ENCODE data around the gene CFAP65. TPM values are rescaled to one million over a fixed set of nuclear protein-coding genes. Genes with fewer than 3 reads are reported as not detected.

Gene CFAP65
- total RNA-seq, 1 donor from 2014 or later: not detected

DNA sequence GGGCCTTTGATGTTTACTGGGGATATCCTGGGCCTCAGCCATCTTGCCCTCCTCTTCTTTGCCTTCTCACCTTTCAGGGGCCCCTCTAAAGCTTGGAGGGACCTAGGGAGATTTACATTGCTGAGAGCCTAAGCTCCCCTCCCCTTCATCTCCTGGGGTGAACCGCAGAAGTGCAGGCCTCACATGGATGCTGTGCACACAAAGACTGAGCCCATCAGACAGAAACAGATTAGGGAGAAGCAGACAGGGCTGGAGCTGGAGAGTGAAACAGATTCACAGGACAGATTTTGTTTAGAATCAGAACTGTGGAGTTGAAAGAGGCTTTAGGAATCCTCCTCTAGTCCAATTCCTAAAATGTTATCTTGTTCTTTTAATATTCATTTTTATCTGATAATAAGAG is 85.3 kb downstream of the CFAP65 start:
- no peak overlapping the region for H3K4me3 ChIP-seq
- peaks cover 100% of the 10 kb centered on the region for H3K27me3 ChIP-seq (ENCODE audit: low read depth)
- H3K4me1 ChIP-seq: peaks cover 17% of the 10 kb centered on the region
- intact Hi-C loops (cut with micrococcal nuclease): no loop called here
- no peaks in the 10 kb centered on the region for H3K36me3 ChIP-seq
- H3K9me3 ChIP-seq (replicated peaks): no peaks in the 10 kb centered on the region
- no peak for DNase-seq
- TF ChIP-seq, protein P1, sequence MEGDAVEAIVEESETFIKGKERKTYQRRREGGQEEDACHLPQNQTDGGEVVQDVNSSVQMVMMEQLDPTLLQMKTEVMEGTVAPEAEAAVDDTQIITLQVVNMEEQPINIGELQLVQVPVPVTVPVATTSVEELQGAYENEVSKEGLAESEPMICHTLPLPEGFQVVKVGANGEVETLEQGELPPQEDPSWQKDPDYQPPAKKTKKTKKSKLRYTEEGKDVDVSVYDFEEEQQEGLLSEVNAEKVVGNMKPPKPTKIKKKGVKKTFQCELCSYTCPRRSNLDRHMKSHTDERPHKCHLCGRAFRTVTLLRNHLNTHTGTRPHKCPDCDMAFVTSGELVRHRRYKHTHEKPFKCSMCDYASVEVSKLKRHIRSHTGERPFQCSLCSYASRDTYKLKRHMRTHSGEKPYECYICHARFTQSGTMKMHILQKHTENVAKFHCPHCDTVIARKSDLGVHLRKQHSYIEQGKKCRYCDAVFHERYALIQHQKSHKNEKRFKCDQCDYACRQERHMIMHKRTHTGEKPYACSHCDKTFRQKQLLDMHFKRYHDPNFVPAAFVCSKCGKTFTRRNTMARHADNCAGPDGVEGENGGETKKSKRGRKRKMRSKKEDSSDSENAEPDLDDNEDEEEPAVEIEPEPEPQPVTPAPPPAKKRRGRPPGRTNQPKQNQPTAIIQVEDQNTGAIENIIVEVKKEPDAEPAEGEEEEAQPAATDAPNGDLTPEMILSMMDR (IDR thresholded peaks at IDR 0.05; ENCODE audit: borderline replicate concordance): no peak
- no peak overlapping the region for H3K27ac ChIP-seq (replicated peaks)

DNA sequence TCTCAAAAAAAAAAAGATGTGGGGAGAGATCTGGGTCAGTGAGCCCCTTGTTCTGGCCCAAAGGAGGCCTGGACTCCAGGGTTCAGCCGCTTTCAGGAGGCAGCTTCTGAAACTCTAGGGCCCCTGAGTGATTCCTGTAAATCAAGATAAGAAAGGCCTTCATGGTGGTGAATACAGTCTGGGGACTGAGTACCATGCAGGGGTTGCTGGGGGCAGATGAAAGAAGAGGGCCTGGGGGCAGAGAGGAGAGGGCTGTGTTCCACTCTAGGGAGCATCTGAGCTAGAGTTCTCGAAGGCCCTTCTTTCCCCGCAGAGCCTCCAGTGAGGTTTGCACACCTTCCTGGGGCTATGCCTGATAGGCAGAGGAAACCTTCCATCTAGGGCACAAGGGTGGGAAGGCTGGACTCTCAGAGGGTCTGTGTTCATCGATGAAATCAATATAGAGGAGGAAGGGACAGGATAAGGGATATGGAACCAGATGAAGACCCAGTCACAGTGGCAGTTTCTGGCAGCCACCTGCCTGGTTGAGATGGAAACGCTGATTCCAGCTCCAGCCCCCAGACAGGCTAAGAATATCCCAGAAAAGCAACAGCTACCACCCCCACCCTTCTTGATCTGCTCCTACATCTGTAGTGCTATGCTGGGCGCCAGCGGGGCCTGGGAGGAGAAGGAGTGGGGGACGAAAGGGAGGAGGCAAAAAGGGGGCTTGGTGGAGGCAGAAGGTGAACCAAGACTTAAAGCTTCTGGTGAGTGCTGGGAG is 86.6 kb downstream of the CFAP65 start:
- Histone ChIP-seq H3K4me3 (no peak overlapping the region), H3K27ac (replicated peaks) (no peak overlapping the region), H3K4me1 (peaks cover 7% of the 10 kb centered on the region), H3K36me3 (no peaks in the 10 kb centered on the region), H3K9me3 (replicated peaks) (no peaks in the 10 kb centered on the region), H3K27me3 (ENCODE audit: low read depth) (peaks cover 100% of the 10 kb centered on the region)
- intact Hi-C loops (cut with micrococcal nuclease): no loop called here
- no peak for DNase-seq
- TF ChIP-seq, protein P1 (IDR thresholded peaks at IDR 0.05; ENCODE audit: borderline replicate concordance): no peak

DNA sequence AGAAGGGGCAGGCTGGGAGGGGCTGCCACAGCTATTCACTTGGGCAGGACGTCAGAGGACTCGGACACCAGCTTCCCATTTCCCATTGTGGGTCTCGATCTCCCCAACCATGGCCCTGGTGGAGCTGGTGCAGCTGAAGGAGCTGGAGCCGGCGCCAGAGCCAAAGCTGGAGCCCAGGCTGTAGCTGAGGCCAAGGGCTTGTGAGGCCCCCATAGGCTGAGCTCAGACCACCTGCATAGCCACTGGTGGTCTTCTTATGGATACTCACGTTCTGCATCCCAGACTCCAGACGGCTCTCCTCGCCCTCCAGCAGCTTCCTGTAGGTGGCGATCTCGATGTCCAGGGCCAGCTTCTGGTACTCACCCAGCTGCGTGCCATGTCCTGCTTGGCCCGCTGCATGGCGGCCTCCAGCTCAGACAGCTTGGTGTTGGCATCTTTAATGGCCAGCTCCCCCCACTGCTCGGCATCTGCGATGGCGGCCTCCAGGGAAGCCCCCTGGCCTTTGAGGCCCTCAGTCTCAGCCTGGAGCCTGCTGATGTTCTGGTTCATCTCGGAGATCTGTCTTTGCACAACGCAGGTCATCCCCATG is 87.9 kb downstream of the CFAP65 start:
- H3K4me3 ChIP-seq: no peak overlapping the region
- no peaks in the 10 kb centered on the region for H3K4me1 ChIP-seq
- H3K36me3 ChIP-seq: no peaks in the 10 kb centered on the region
- intact Hi-C loops (cut with micrococcal nuclease): no loop called here
- TF ChIP-seq, protein P1 (IDR thresholded peaks at IDR 0.05; ENCODE audit: borderline replicate concordance): no peak
- H3K9me3 ChIP-seq (replicated peaks): no peaks in the 10 kb centered on the region
- no peak for DNase-seq
- H3K27ac ChIP-seq (replicated peaks): no peak overlapping the region
- peaks cover 99% of the 10 kb centered on the region for H3K27me3 ChIP-seq (ENCODE audit: low read depth)

Small RNA genes within 50 kb of the gene (microRNA-seq; reads per million reads assigned to microRNA genes)
- gene MIR3131 (not detected), gene MIR375 (13.7 reads per million, percentile 32 among the genes with 10 or more reads in this experiment)

Other genes with a start within 250 kb of the CFAP65 start
- gene PRKAG3, start 209.7 kb downstream of the CFAP65 start, total RNA-seq: 0.14 TPM
- gene WNT6, start 181.7 kb downstream of the CFAP65 start, total RNA-seq: 1.0 TPM
- not detected for gene WNT10A, start 160.7 kb downstream of the CFAP65 start, total RNA-seq
- not detected for gene CDK5R2, start 81.8 kb downstream of the CFAP65 start, total RNA-seq
- not detected for gene FEV, start 56.3 kb downstream of the CFAP65 start, total RNA-seq
- not detected for gene CRYBA2, start 48.1 kb downstream of the CFAP65 start, total RNA-seq
- not detected for gene IHH, start 19.4 kb upstream of the CFAP65 start, total RNA-seq
- 6.4 TPM for gene NHEJ1, start 119.3 kb upstream of the CFAP65 start, total RNA-seq
- gene SLC23A3, start 128.5 kb upstream of the CFAP65 start, total RNA-seq: 0.58 TPM
- 58.1 TPM for gene CNPPD1, start 135.4 kb upstream of the CFAP65 start, total RNA-seq
- gene RETREG2, start 136.8 kb upstream of the CFAP65 start, total RNA-seq: 29.9 TPM
- 19.7 TPM for gene ZFAND2B, start 165.3 kb upstream of the CFAP65 start, total RNA-seq
- 21.5 TPM for gene ABCB6, start 177.4 kb upstream of the CFAP65 start, total RNA-seq
- 78.2 TPM for gene ATG9A, start 188.1 kb upstream of the CFAP65 start, total RNA-seq
- gene ANKZF1, start 188.3 kb upstream of the CFAP65 start, total RNA-seq: 29.8 TPM
- 1.7 TPM for gene GLB1L, start 203.9 kb upstream of the CFAP65 start, total RNA-seq
- gene STK16, start 204.0 kb upstream of the CFAP65 start, total RNA-seq: 19.2 TPM
- gene TUBA4B, start 211.7 kb upstream of the CFAP65 start, total RNA-seq: not detected
- 130 TPM for gene TUBA4A, start 212.4 kb upstream of the CFAP65 start, total RNA-seq
- 77.5 TPM for gene DNAJB2, start 237.8 kb upstream of the CFAP65 start, total RNA-seq